HCT116 (cell line): Measurements from ENCODE around the gene JAG1. TPM values are rescaled to one million over a fixed set of nuclear protein-coding genes. Genes with fewer than 3 reads are reported as not detected.

Experiments used
- ATAC-seq: fragments of 200-7000 bp; cut with Tn5 transposase; 2 replicates; pipeline ENCODE4 v1.9.1; 2020; ENCODE audit warnings: mild to moderate bottlenecking, moderate library complexity
- BruUV-seq: library from RNA; stranded (reverse); fragments of 400-500 nt; replicated peaks from 2 replicates; lab custom pipeline; 2021; lab: Mats Ljungman, UMichigan
- CTCF ChIA-PET: fragments of 300-600 bp; sonication (Branson Sonifier 250); formaldehyde crosslinking; loops from one replicate; lab custom pipeline; 2021; ENCODE audit warnings: antibody characterized with exemption; lab: Charles Lee
- POLR2A ChIA-PET: fragments of 300-600, 350-600 bp; sonication (Branson Sonifier 250); formaldehyde crosslinking; loops from one replicate; lab custom pipeline; 2021; ENCODE audit warnings: antibody characterized with exemption; lab: Charles Lee
- RAD21 ChIA-PET, 2 experiments: fragments of 300-600 bp; sonication (Branson Sonifier 250); formaldehyde crosslinking; loops; one replicate each; lab custom pipeline; 2023; ENCODE audit warnings: low total read pairs in 2 of 2; ENCODE audit not compliant: uncharacterized antibody in 2 of 2, unreplicated experiment in 2 of 2, low non-redundant PET in 1 of 2; lab: Charles Lee
- DNase-seq: peaks from one replicate; pipeline ENCODE4 v3.0.0-alpha.2; 2010; ENCODE audit warnings: low read depth, low spot score
- H2AFZ ChIP-seq: fragments of 200-600 bp; shearing (Covaris generic), sonication (generic); 2 replicates; pipeline ENCODE4 v1.6.1; 2017; ENCODE audit warnings: low read depth, mixed run types, mixed read lengths, antibody characterized with exemption, low read length; ENCODE audit not compliant: poor library complexity, severe bottlenecking
- H3K27ac ChIP-seq: 2 replicates; pipeline ENCODE4 v1.5.1; 2012; ENCODE audit warnings: low read depth, low read length
- H3K27me3 ChIP-seq: fragments of 200-600 bp; sonication (generic); 2 replicates; pipeline ENCODE4 v1.6.1; 2016; ENCODE audit warnings: mixed run types, low read length, mixed read lengths; ENCODE audit not compliant: insufficient read depth
- H3K36me3 ChIP-seq, 2 experiments: fragments of 200-500 bp in 1 of 2; fragments of 200-600 bp in 1 of 2; sonication (Bioruptor generic) in 1 of 2; sonication (generic) in 1 of 2; 2 replicates each; pipeline versions ENCODE4 v1.5.1 to v1.6.1; 2014 to 2016; ENCODE audit warnings: low read length in 2 of 2, inconsistent platforms in 1 of 2, mixed read lengths in 1 of 2, mixed run types in 1 of 2; ENCODE audit not compliant: insufficient read depth in 2 of 2, control insufficient read depth in 1 of 2
- H3K4me1 ChIP-seq, 2 experiments: fragments of 200-600 bp in 1 of 2; sonication (generic) in 1 of 2; 2 replicates each; pipeline versions ENCODE4 v1.5.1 to v1.6.1; 2012 to 2017; ENCODE audit warnings: low read length in 2 of 2, inconsistent platforms in 1 of 2, mild to moderate bottlenecking in 1 of 2, mixed read lengths in 1 of 2, mixed run types in 1 of 2, moderate library complexity in 1 of 2; ENCODE audit not compliant: insufficient read depth in 2 of 2, control insufficient read depth in 1 of 2
- H3K4me2 ChIP-seq: fragments of 200-600 bp; sonication (generic); 2 replicates; pipeline ENCODE4 v1.6.1; 2017; ENCODE audit warnings: mixed run types, low read length, mixed read lengths
- H3K4me3 ChIP-seq, 2 experiments: fragments of 200-600 bp in 1 of 2; sonication (generic) in 1 of 2; replicated peaks in 1 of 2; 2 replicates each; pipeline ENCODE4 v1.5.1; 2011 to 2016; ENCODE audit warnings: low read length in 2 of 2, control low read depth in 1 of 2, low read depth in 1 of 2, mild to moderate bottlenecking in 1 of 2, mixed read lengths in 1 of 2, mixed run types in 1 of 2
- H3K79me2 ChIP-seq: fragments of 200-600 bp; sonication (generic); 2 replicates; pipeline ENCODE4 v1.6.1; 2017; ENCODE audit warnings: mild to moderate bottlenecking, mixed run types, low read length, moderate library complexity, mixed read lengths; ENCODE audit not compliant: insufficient read depth
- H3K9ac ChIP-seq: fragments of 200-600 bp; sonication (generic); 2 replicates; pipeline ENCODE4 v1.6.1; 2016; ENCODE audit warnings: low read length, mixed read lengths
- H3K9me2 ChIP-seq: fragments of 200-600 bp; sonication (generic), shearing (Covaris generic); 2 replicates; pipeline ENCODE4 v1.6.1; 2017; ENCODE audit warnings: mixed run types, mild to moderate bottlenecking, moderate library complexity; ENCODE audit not compliant: insufficient read depth
- H3K9me3 ChIP-seq, 2 experiments: fragments of 200-500 bp in 1 of 2; fragments of 200-600 bp in 1 of 2; sonication (Bioruptor generic) in 1 of 2; sonication (generic) in 1 of 2; 2 replicates each; pipeline ENCODE4 v1.6.1; 2014 to 2017; ENCODE audit warnings: low read length in 2 of 2, mixed read lengths in 2 of 2, inconsistent platforms in 1 of 2, low read depth in 1 of 2, mild to moderate bottlenecking in 1 of 2, mixed run types in 1 of 2, moderate library complexity in 1 of 2; ENCODE audit not compliant: control insufficient read depth in 1 of 2, insufficient read depth in 1 of 2
- H4K20me1 ChIP-seq: fragments of 200-600 bp; sonication (generic), shearing (Covaris generic); 2 replicates; pipeline ENCODE4 v1.6.1; 2017; ENCODE audit warnings: mixed run types, mild to moderate bottlenecking, moderate library complexity; ENCODE audit not compliant: insufficient read depth
- CTCF ChIP-seq, 3 experiments: fragments of 200-600 bp in 1 of 3; sonication (generic) in 1 of 3; IDR thresholded peaks in 2 of 3; conservative IDR thresholded peaks in 1 of 3; 2 replicates each; pipeline ENCODE4 v1.5.1; 2012 to 2017; ENCODE audit warnings: low read depth in 2 of 3, low read length in 2 of 3, antibody characterized with exemption in 1 of 3, borderline replicate concordance in 1 of 3, control low read depth in 1 of 3, mild to moderate bottlenecking in 1 of 3, mixed read lengths in 1 of 3, mixed run types in 1 of 3, moderate library complexity in 1 of 3; ENCODE audit not compliant: insufficient read depth in 1 of 3
- EGR1 ChIP-seq: IDR thresholded peaks from 2 replicates; pipeline ENCODE4 v1.6.1; 2012; ENCODE audit warnings: low read depth
- MAX ChIP-seq: IDR thresholded peaks from 2 replicates; pipeline ENCODE4 v1.6.1; 2012
- POLR2A ChIP-seq: IDR thresholded peaks from 2 replicates; pipeline ENCODE4 v1.7.0; 2011; ENCODE audit warnings: borderline replicate concordance; ENCODE audit not compliant: insufficient read depth, insufficient read length; ENCODE audit errors: extremely low read depth
- RAD21 ChIP-seq: IDR thresholded peaks from 2 replicates; pipeline ENCODE4 v1.6.1; 2012; ENCODE audit warnings: low read depth, mild to moderate bottlenecking
- REST ChIP-seq: IDR thresholded peaks from 2 replicates; pipeline ENCODE4 v1.6.1; 2012; ENCODE audit warnings: low read depth
- SIN3A ChIP-seq: IDR thresholded peaks from 2 replicates; pipeline ENCODE4 v1.6.1; 2012; ENCODE audit warnings: low read depth
- SRF ChIP-seq: IDR thresholded peaks from 2 replicates; pipeline ENCODE4 v1.6.1; 2012; ENCODE audit warnings: low read depth
- TCF7L2 ChIP-seq: IDR thresholded peaks from 2 replicates; pipeline ENCODE4 v1.7.0; 2011; ENCODE audit warnings: borderline replicate concordance, inconsistent platforms; ENCODE audit not compliant: insufficient read depth, insufficient read length; ENCODE audit errors: extremely low read depth
- ZFX ChIP-seq: fragments of 450-650 bp; IDR thresholded peaks from 2 replicates; pipeline ENCODE4 v1.6.1; 2017
- ZNF274 ChIP-seq: fragments of 200-500 bp; sonication (Bioruptor generic); IDR thresholded peaks from 2 replicates; pipeline ENCODE4 v1.6.1; 2014; ENCODE audit warnings: mild to moderate bottlenecking, low read depth, low read length, inconsistent platforms
- intact Hi-C: fragments of 100-400 bp; cut with micrococcal nuclease; formaldehyde crosslinking; loops from 2 replicates; pipeline ENCODE4 v1.10.0; 2022
- total RNA-seq: library from RNA; stranded (reverse); gene quantifications from one replicate; pipeline ENCODE4 v1.2.1, GENCODE V29; 2021; ENCODE audit not compliant: unreplicated experiment

The JAG1 gene
- total RNA-seq, 1 experiment from 2014 or later: 31.9 TPM

GRCh38 chr20:10676518-10676917, 2.7 kb upstream of the JAG1 start:
- Histone ChIP-seq H3K4me2 (no peak overlapping the region), H3K9me2 (no peaks in the 10 kb centered on the region), H4K20me1 (no peaks in the 10 kb centered on the region), H3K4me3 (no peak overlapping the region), H3K27me3 (no peaks in the 10 kb centered on the region), H2AFZ (no peak overlapping the region), H3K79me2 (peaks cover 14% of the 10 kb centered on the region; the same call in 1 of the 2 replicates), H3K27ac (no peak overlapping the region), H3K36me3 (no peaks in the 10 kb centered on the region), H3K9ac (no peak overlapping the region), H3K4me1 (peaks cover 8 to 16% of the 10 kb centered on the region in 2 experiments)
- DNase-seq: no peak
- no peak for ATAC-seq
- ChIA-PET CTCF (no interaction called here), RAD21 (no interaction called here), POLR2A (no interaction called here)
- no TSS peak for BruUV-seq
- intact Hi-C loops: loop anchor here (10.0 kb wide), 1 partner anchor 242 kb away; the partner anchor contains the start of genes MKKS and SLX4IP
- TF ChIP-seq SIN3A: no peak
- TF ChIP-seq MAX: no peak
- TF ChIP-seq ZNF274: no peak
- TF ChIP-seq REST: no peak
- no peak for TF ChIP-seq ZFX
- TF ChIP-seq RAD21: no peak
- no peak for TF ChIP-seq SRF
- TF ChIP-seq POLR2A: no peak
- no peak for TF ChIP-seq TCF7L2
- no peak for TF ChIP-seq EGR1
- TF ChIP-seq CTCF (IDR thresholded peaks at IDR 0.05 in 2 of 3, conservative IDR thresholded peaks at IDR 0.05 in 1 of 3; ENCODE audit: borderline replicate concordance in 1 of 3, insufficient read depth in 1 of 3, low read depth in 2 of 3, low read length in 2 of 3): no peak
- TF ChIP-seq, all 23 proteins: peak for 0
- H3K9me3 ChIP-seq: no peaks in the 10 kb centered on the region
